Iris pigment epithelial cell (primary cell): ENCODE measurements around the gene C8B.
A peak's percentile ranks its signal among the peaks of the same experiment; 100 is the strongest.

Source experiments
- DNase-seq: peaks from one replicate; pipeline ENCODE4 v3.0.0-alpha.2; 2011; ENCODE audit warnings: low read depth

The C8B gene

GRCh38 chr1:56929492-56929891, 36.3 kb downstream of the C8B start:
- no peak for DNase-seq

- DNase-seq: no peak
Measured at GRCh38 chr1:56927986-56928385, 37.8 kb downstream of the C8B start.

GRCh38 chr1:56927171-56927570, 38.6 kb downstream of the C8B start:
- DNase-seq: no peak

- no peak for DNase-seq
Measured at GRCh38 chr1:56925193-56925592, 40.6 kb downstream of the C8B start.

- DNase-seq: no peak
Measured at GRCh38 chr1:56924116-56924515, 41.7 kb downstream of the C8B start.

- no peak for DNase-seq
Measured at GRCh38 chr1:56923201-56923600, 42.6 kb downstream of the C8B start.

- no peak for DNase-seq
Measured at GRCh38 chr1:56922507-56922906, 43.3 kb downstream of the C8B start.

- no peak for DNase-seq
Measured at GRCh38 chr1:56922070-56922469, 43.7 kb downstream of the C8B start.

- DNase-seq: no peak
Measured at GRCh38 chr1:56921479-56921878, 44.3 kb downstream of the C8B start.

GRCh38 chr1:56920591-56921001, 45.2 kb downstream of the C8B start:
- DNase-seq: no peak

- DNase-seq: no peak
Measured at GRCh38 chr1:56917356-56917755, 48.5 kb downstream of the C8B start.

GRCh38 chr1:56916630-56917029, 49.2 kb downstream of the C8B start:
- DNase-seq: no peak

GRCh38 chr1:56915960-56916359, 49.9 kb downstream of the C8B start:
- DNase-seq: no peak

GRCh38 chr1:56912325-56912724, 53.5 kb downstream of the C8B start:
- no peak for DNase-seq

- DNase-seq: peak; percentile 56
Measured at GRCh38 chr1:56911098-56911938, 54.5 kb downstream of the C8B start.

- no peak for DNase-seq
Measured at GRCh38 chr1:56910441-56910985, 55.3 kb downstream of the C8B start.

GRCh38 chr1:56908619-56909221, 57.1 kb downstream of the C8B start:
- peak; percentile 61 for DNase-seq

GRCh38 chr1:56905667-56906066, 60.1 kb downstream of the C8B start:
- DNase-seq: no peak

- DNase-seq: no peak
Measured at GRCh38 chr1:56904663-56905397, 61.0 kb downstream of the C8B start.

- no peak for DNase-seq
Measured at GRCh38 chr1:56903778-56904177, 62.0 kb downstream of the C8B start.

GRCh38 chr1:56901716-56902115, 64.1 kb downstream of the C8B start:
- DNase-seq: peak; percentile 66

- DNase-seq: no peak
Measured at GRCh38 chr1:56898879-56899278, 66.9 kb downstream of the C8B start.

GRCh38 chr1:56898005-56898373, 67.8 kb downstream of the C8B start:
- DNase-seq: no peak
